ENCODE measurements around the gene MCC.

GRCh38 chr5:113150821-113151220 is 337.4 kb downstream of the MCC start:
- TF ChIP-seq POLR2A (IDR thresholded peaks at IDR 0.05; ENCODE audit: low read depth, low read length) (no peak), TAF1 (IDR thresholded peaks at IDR 0.05; ENCODE audit: low read depth, low read length) (no peak), SPI1 (IDR thresholded peaks at IDR 0.05; ENCODE audit: low read depth, low read length) (no peak), POLR2AphosphoS5 (IDR thresholded peaks at IDR 0.05; ENCODE audit: low read depth, low read length) (no peak)

Measured in GM12891 (cell line).